Gastroesophageal sphincter (tissue), 3 donors: Measurements from ENCODE around the gene IRF2BP2.

ENCODE experiments used
- CTCF ChIP-seq, 4 experiments: fragments of 200-600 bp in 2 of 4; fragments of 450-650 bp in 2 of 4; sonication (generic) in 1 of 4; IDR thresholded peaks; one replicate each; pipeline ENCODE4 v1.5.1; 2017 to 2019; ENCODE audit warnings: antibody characterized with exemption in 4 of 4, mild to moderate bottlenecking in 2 of 4, moderate library complexity in 2 of 4
- EP300 ChIP-seq: sonication (generic); formaldehyde crosslinking; IDR thresholded peaks from one replicate; pipeline ENCODE4 v1.6.1; 2017; ENCODE audit warnings: antibody characterized with exemption, mild to moderate bottlenecking
- POLR2A ChIP-seq, 2 donors: fragments of 450-650 bp; IDR thresholded peaks; one replicate each; pipeline ENCODE4 v1.6.1; 2017; ENCODE audit warnings: antibody characterized with exemption in 2 of 2, mild to moderate bottlenecking in 2 of 2, moderate library complexity in 1 of 2

GRCh38 chr1:234565132-234565531 is 44.8 kb downstream of the IRF2BP2 start:
- TF ChIP-seq CTCF (IDR thresholded peaks at IDR 0.05): no peak
- TF ChIP-seq POLR2A (IDR thresholded peaks at IDR 0.05): no peak
- no peak for TF ChIP-seq EP300
